HL-60 (cell line): ENCODE data around the gene LIMS1.
"Not testable (repeated sequence)": the region's sequence is repeated elsewhere in the genome, so short reads cannot be mapped to it uniquely, and the experiment has no call there.

Experiments used
- DNase-seq, 2 experiments: peaks; one replicate each; pipeline ENCODE4 v3.0.0-alpha.2; 2010 to 2020; ENCODE audit warnings: low read depth in 1 of 2, low spot score in 1 of 2
- H3K27ac ChIP-seq: fragments of 250-450 bp; sonication (Bioruptor Pico); replicated peaks from 2 replicates; pipeline ENCODE4 v1.5.1; 2020; ENCODE audit warnings: mild to moderate bottlenecking, moderate library complexity
- H3K27me3 ChIP-seq: fragments of 250-450 bp; sonication (Bioruptor Pico); 2 replicates; pipeline ENCODE4 v1.5.1; 2021; ENCODE audit warnings: mild to moderate bottlenecking, moderate library complexity; ENCODE audit not compliant: insufficient read depth, poor library complexity, severe bottlenecking
- H3K4me3 ChIP-seq: replicated peaks from 2 replicates; pipeline ENCODE4 v1.5.1; 2011; ENCODE audit warnings: mild to moderate bottlenecking, control low read depth, low read length; ENCODE audit not compliant: insufficient read depth
- CTCF ChIP-seq: IDR thresholded peaks from one replicate; pipeline ENCODE4 v1.5.1; 2011; ENCODE audit warnings: low read length, control low read depth, inconsistent platforms; ENCODE audit not compliant: insufficient read depth
- GABPA ChIP-seq: IDR thresholded peaks from 2 replicates; pipeline ENCODE4 v1.6.1; 2012; ENCODE audit warnings: low read depth
- POLR2AphosphoS5 ChIP-seq: IDR thresholded peaks from 2 replicates; pipeline ENCODE4 v1.6.1; 2012; ENCODE audit warnings: low read depth
- SPI1 ChIP-seq: IDR thresholded peaks from 2 replicates; pipeline ENCODE4 v1.6.1; 2012; ENCODE audit warnings: low read depth, mild to moderate bottlenecking, borderline replicate concordance
- TF ChIP-seq, protein P1 (sequence below): IDR thresholded peaks from 2 replicates; pipeline ENCODE4 v1.6.1; 2012; ENCODE audit warnings: low read depth; ENCODE audit not compliant: insufficient replicate concordance

The LIMS1 gene

DNA sequence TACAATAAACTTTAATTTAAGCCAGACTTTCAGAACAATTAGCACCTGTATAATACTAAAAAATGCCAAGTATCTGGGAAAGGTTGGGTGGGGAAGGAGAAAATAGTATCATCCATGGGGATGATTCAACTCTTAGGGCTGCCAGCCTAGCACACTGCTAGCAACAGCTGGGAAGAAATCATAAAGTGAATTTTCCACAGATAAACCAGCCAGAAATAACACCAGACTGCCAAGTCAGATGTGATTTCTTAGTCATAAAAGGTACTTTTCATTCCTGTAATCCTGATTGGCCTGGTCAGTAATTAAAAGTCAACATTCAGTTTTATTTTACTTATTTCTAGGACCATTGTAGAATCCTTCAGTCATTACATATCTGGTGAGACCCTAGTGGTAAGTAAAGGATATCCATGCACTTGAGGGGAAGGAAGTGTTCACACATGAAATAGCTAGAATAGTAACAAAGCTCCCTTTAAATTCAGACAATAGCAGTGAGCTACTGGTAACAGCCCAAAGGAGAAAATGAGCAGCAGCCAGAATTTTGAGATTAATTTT lies 59.4 kb downstream of the LIMS1 start:
- no peak overlapping the region for H3K4me3 ChIP-seq

DNA sequence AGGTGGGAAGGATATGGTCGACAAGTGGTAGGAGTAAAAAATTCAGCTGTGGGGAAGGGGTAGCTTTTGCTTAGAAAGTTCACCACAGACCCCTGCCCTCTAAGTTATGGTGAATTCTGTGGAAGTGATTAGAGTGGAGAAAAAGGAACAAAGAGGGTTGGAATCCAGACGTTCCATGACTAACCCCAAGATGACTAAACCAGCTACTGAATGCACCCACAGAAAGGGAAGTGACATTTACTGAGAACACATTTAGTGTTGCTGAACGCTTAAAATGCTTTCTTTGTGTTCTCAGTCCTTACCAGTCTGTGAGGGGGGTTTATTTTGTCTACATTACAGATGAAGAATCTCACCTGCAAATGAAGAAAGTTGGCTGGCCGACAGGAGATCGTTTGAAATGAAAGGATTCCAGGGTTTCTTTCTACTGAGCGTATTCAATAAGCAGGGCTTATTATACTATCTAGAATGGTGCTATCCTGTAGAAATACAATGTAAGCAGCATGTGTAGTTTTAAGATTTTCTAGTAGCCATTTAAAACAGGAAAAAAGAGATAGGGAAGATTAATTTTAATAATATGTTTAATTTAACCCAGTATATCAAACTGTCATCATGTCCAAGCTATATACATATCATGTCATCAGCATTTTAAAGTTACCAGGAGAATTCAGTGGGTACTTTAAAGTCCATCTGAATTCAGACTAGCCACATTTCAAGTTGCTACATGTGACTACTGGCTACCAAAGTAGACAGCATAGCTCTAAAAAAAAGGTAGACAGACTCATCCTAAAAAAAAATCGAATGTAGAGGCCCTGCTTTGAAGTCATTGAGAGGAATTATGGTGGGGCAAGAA lies 60.1 kb downstream of the LIMS1 start:
- H3K27ac ChIP-seq = peak overlapping the region; percentile 47
- TF ChIP-seq SPI1 (peak; percentile 93), CTCF (no peak), GABPA (no peak)
- TF ChIP-seq, protein P1, sequence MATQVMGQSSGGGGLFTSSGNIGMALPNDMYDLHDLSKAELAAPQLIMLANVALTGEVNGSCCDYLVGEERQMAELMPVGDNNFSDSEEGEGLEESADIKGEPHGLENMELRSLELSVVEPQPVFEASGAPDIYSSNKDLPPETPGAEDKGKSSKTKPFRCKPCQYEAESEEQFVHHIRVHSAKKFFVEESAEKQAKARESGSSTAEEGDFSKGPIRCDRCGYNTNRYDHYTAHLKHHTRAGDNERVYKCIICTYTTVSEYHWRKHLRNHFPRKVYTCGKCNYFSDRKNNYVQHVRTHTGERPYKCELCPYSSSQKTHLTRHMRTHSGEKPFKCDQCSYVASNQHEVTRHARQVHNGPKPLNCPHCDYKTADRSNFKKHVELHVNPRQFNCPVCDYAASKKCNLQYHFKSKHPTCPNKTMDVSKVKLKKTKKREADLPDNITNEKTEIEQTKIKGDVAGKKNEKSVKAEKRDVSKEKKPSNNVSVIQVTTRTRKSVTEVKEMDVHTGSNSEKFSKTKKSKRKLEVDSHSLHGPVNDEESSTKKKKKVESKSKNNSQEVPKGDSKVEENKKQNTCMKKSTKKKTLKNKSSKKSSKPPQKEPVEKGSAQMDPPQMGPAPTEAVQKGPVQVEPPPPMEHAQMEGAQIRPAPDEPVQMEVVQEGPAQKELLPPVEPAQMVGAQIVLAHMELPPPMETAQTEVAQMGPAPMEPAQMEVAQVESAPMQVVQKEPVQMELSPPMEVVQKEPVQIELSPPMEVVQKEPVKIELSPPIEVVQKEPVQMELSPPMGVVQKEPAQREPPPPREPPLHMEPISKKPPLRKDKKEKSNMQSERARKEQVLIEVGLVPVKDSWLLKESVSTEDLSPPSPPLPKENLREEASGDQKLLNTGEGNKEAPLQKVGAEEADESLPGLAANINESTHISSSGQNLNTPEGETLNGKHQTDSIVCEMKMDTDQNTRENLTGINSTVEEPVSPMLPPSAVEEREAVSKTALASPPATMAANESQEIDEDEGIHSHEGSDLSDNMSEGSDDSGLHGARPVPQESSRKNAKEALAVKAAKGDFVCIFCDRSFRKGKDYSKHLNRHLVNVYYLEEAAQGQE = no peak
- no peak overlapping the region for H3K4me3 ChIP-seq
- H3K27me3 ChIP-seq = no peaks in the 10 kb centered on the region
- peak; percentile 70 to 74 for DNase-seq

More for the DNA sequence above, 59.4 kb downstream of the LIMS1 start:
- no peak for DNase-seq
- peak overlapping the region; percentile 18 for H3K27ac ChIP-seq
- no peaks in the 10 kb centered on the region for H3K27me3 ChIP-seq
- TF ChIP-seq, protein P1 = no peak
- no peak for TF ChIP-seq POLR2AphosphoS5
- TF ChIP-seq GABPA = no peak
- TF ChIP-seq SPI1 = no peak
- no peak for TF ChIP-seq CTCF

- TF ChIP-seq, protein P1 = no peak
- no peak for TF ChIP-seq CTCF
- TF ChIP-seq SPI1 = no peak
- peak; percentile 53; the same call in 1 of the 2 replicates for TF ChIP-seq POLR2AphosphoS5
- no peak for TF ChIP-seq GABPA
- Histone ChIP-seq H3K27ac (peak overlapping the region; percentile 47), H3K27me3 (no peaks in the 10 kb centered on the region), H3K4me3 (no peak overlapping the region)
- no peak for DNase-seq
Observed at GRCh38 chr2:108594982-108595464, 60.8 kb downstream of the LIMS1 start.

- H3K27ac ChIP-seq = 0 out of 2 replicates have a peak overlapping the region, but pooled peaks have one; percentile 7
- not testable (repeated sequence) for H3K27me3 ChIP-seq, H3K4me3 ChIP-seq, DNase-seq
Observed at GRCh38 chr2:108595771-108596170, 61.5 kb downstream of the LIMS1 start.

DNA sequence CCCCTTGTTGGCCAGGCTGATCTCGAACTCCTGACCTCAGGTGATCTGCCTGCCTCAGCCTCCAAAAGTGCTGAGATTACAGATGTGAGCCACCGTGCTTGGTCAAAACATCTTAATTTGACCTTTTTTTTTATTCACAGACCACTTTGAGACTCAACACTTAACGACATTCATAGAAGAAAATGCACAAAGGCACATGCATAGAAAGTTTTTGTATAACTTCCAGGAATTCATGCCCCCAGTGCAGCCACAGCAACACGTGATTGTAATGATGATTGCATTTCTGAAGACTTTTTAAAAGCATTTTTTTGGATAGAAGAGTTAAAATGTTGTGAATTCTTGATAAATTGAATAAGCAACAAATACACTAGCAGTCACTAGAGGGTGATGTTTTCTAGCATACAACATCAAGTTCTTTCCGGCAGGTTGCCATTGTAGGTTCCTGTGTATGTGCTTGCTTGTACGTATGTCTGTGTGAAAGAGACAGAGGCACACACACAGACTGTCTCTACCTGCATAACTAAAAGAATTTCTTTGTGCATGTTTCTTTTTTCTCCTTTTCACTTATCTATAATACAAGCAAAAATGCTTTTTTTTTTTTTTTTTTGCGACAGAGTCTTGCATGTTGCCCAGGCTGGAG lies 63.0 kb downstream of the LIMS1 start:
- not testable (repeated sequence) for H3K4me3 ChIP-seq, H3K27me3 ChIP-seq, DNase-seq, H3K27ac ChIP-seq
